Mesenchymal stem cell (in vitro differentiated cells and primary cell): ENCODE measurements around the gene BNIP3.

Source experiments
- DNase-seq: peaks from one replicate; pipeline ENCODE4 v3.0.0-alpha.2; 2013
- H2AFZ ChIP-seq: one replicate; pipeline ENCODE4 v1.6.1; 2013; ENCODE audit warnings: low read depth, mild to moderate bottlenecking, control low read depth, inconsistent platforms, low read length, moderate library complexity
- H2AK5ac ChIP-seq: 2 replicates; pipeline ENCODE4 v1.6.1; 2013; ENCODE audit warnings: low read length, moderate library complexity, mild to moderate bottlenecking, inconsistent platforms; ENCODE audit not compliant: severe bottlenecking
- H2BK120ac ChIP-seq: one replicate; pipeline ENCODE4 v1.6.1; 2013; ENCODE audit warnings: low read depth, mild to moderate bottlenecking, inconsistent platforms, low read length, moderate library complexity
- H2BK12ac ChIP-seq, 2 experiments: one replicate each; pipeline ENCODE4 v1.6.1; 2013; ENCODE audit warnings: inconsistent platforms in 2 of 2, low read length in 2 of 2, mild to moderate bottlenecking in 2 of 2, moderate library complexity in 2 of 2, control low read depth in 1 of 2
- H2BK15ac ChIP-seq: one replicate; pipeline ENCODE4 v1.6.1; 2013; ENCODE audit warnings: mild to moderate bottlenecking, low read depth, inconsistent platforms; ENCODE audit not compliant: poor library complexity, severe bottlenecking
- H2BK5ac ChIP-seq: 2 replicates; pipeline ENCODE4 v1.6.1; 2013; ENCODE audit warnings: low read depth, mild to moderate bottlenecking, low read length, control low read depth, inconsistent platforms; ENCODE audit not compliant: poor library complexity, severe bottlenecking
- H3K14ac ChIP-seq, 2 experiments: one replicate each; pipeline ENCODE4 v1.6.1; 2013; ENCODE audit warnings: inconsistent platforms in 2 of 2, low read length in 2 of 2, control low read depth in 1 of 2, mild to moderate bottlenecking in 1 of 2, moderate library complexity in 1 of 2
- H3K18ac ChIP-seq, 2 experiments: one replicate each; pipeline ENCODE4 v1.6.1; 2013; ENCODE audit warnings: inconsistent platforms in 2 of 2, low read length in 2 of 2, control low read depth in 1 of 2, low read depth in 1 of 2, mild to moderate bottlenecking in 1 of 2
- H3K23ac ChIP-seq, 2 experiments: one replicate each; pipeline ENCODE4 v1.6.1; 2013; ENCODE audit warnings: inconsistent platforms in 2 of 2, low read length in 2 of 2, mild to moderate bottlenecking in 2 of 2, moderate library complexity in 2 of 2, control low read depth in 1 of 2
- H3K27ac ChIP-seq: 2 replicates; pipeline ENCODE4 v1.5.1; 2013; ENCODE audit warnings: mild to moderate bottlenecking, moderate library complexity, low read length, control low read depth, inconsistent platforms; ENCODE audit not compliant: poor library complexity, severe bottlenecking
- H3K27me3 ChIP-seq, 2 experiments: 2 replicates each; pipeline versions ENCODE4 v1.6.1 to v1.7.0; 2013; ENCODE audit warnings: low read length in 2 of 2, mild to moderate bottlenecking in 2 of 2, moderate library complexity in 2 of 2, control low read depth in 1 of 2, inconsistent platforms in 1 of 2; ENCODE audit not compliant: control insufficient read depth in 1 of 2, insufficient read depth in 1 of 2
- H3K36me3 ChIP-seq, 2 experiments: 2 replicates each; pipeline versions ENCODE4 v1.6.1 to v1.7.0; 2013; ENCODE audit warnings: low read length in 2 of 2, control low read depth in 1 of 2, inconsistent platforms in 1 of 2, low read depth in 1 of 2, mild to moderate bottlenecking in 1 of 2; ENCODE audit not compliant: insufficient read depth in 2 of 2, control insufficient read depth in 1 of 2
- H3K4ac ChIP-seq, 2 experiments: one replicate each; pipeline ENCODE4 v1.6.1; 2013; ENCODE audit warnings: inconsistent platforms in 2 of 2, low read length in 2 of 2, mild to moderate bottlenecking in 2 of 2, moderate library complexity in 2 of 2, control low read depth in 1 of 2, low read depth in 1 of 2
- H3K4me1 ChIP-seq: 2 replicates; pipeline ENCODE4 v1.6.1; 2013; ENCODE audit warnings: low read depth, low read length, control low read depth; ENCODE audit not compliant: control insufficient read depth, insufficient read depth
- H3K4me2 ChIP-seq: 2 replicates; pipeline ENCODE4 v1.6.1; 2013; ENCODE audit warnings: low read length, mild to moderate bottlenecking, inconsistent platforms; ENCODE audit not compliant: poor library complexity, severe bottlenecking
- H3K4me3 ChIP-seq, 2 experiments: 2 replicates each; pipeline versions ENCODE4 v1.5.1 to v1.7.0; 2013; ENCODE audit warnings: low read length in 2 of 2, mild to moderate bottlenecking in 2 of 2, control low read depth in 1 of 2, low read depth in 1 of 2; ENCODE audit not compliant: insufficient read depth in 1 of 2
- H3K79me1 ChIP-seq: replicated peaks from 2 replicates; pipeline ENCODE4 v1.6.1; 2013; ENCODE audit warnings: mild to moderate bottlenecking, control low read depth, low read length, inconsistent platforms; ENCODE audit not compliant: poor library complexity, severe bottlenecking
- H3K9ac ChIP-seq: 2 replicates; pipeline ENCODE4 v1.7.0; 2013; ENCODE audit warnings: mild to moderate bottlenecking, low read length, moderate library complexity
- H3K9me3 ChIP-seq: 2 replicates; pipeline ENCODE4 v1.7.0; 2013; ENCODE audit warnings: mild to moderate bottlenecking, low read length; ENCODE audit not compliant: control insufficient read depth
- H4K8ac ChIP-seq: one replicate; pipeline ENCODE4 v1.6.1; 2013; ENCODE audit warnings: inconsistent platforms, mild to moderate bottlenecking, low read length, moderate library complexity
- H4K91ac ChIP-seq: one replicate; pipeline ENCODE4 v1.6.1; 2013; ENCODE audit warnings: mild to moderate bottlenecking, low read length, inconsistent platforms
- WGBS: methylation state at CpG from one replicate; pipeline ENCODE4 v1.1.7; 2013; ENCODE audit warnings: mixed read lengths; 5-methylcytosine and 5-hydroxymethylcytosine counted together

Gene BNIP3

DNA sequence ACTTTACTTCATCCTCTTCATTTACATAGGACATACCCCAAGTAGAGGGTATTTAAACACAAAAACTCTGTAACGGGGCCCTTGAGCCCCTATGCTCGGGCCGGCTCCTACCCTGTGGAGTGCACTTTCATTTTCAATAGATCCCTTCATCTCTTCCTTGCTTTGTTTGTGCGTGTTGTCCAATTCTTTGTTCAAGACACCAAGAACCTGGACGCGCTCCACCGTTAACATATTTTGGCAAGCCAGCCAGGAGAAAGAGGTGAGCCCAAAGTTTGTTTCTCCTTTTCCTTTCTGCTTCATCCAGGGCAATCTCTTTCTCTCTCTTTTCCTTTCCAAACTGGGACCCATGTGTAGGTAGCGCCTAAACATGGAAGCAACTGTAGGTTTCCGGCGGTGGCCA, 26.0 kb upstream of the BNIP3 start:
- no peak overlapping the region for H3K27ac ChIP-seq
- no peak overlapping the region for H3K4ac ChIP-seq
- H3K4me1 ChIP-seq: no peaks in the 10 kb centered on the region
- no peak for DNase-seq
- H2BK120ac ChIP-seq: no peak overlapping the region
- no peak overlapping the region for H3K18ac ChIP-seq
- H3K4me3 ChIP-seq: no peak overlapping the region
- H3K14ac ChIP-seq: no peak overlapping the region
- H4K8ac ChIP-seq: no peak overlapping the region
- no peaks in the 10 kb centered on the region for H3K79me1 ChIP-seq
- H2AFZ ChIP-seq: no peak overlapping the region
- no peak overlapping the region for H2BK15ac ChIP-seq
- no peak overlapping the region for H3K9ac ChIP-seq
- no peak overlapping the region for H3K23ac ChIP-seq
- H4K91ac ChIP-seq: no peak overlapping the region
- no peak overlapping the region for H2BK5ac ChIP-seq
- H3K36me3 ChIP-seq: no peaks in the 10 kb centered on the region
- H2BK12ac ChIP-seq: no peak overlapping the region
- no peak overlapping the region for H3K4me2 ChIP-seq
- H2AK5ac ChIP-seq: no peak overlapping the region
- H3K9me3 ChIP-seq: no peaks in the 10 kb centered on the region
- WGBS: 91% methylated on average over 10 of the region's 10 CpGs
- H3K27me3 ChIP-seq: peaks cover 8 to 11% of the 10 kb centered on the region in 2 experiments

DNA sequence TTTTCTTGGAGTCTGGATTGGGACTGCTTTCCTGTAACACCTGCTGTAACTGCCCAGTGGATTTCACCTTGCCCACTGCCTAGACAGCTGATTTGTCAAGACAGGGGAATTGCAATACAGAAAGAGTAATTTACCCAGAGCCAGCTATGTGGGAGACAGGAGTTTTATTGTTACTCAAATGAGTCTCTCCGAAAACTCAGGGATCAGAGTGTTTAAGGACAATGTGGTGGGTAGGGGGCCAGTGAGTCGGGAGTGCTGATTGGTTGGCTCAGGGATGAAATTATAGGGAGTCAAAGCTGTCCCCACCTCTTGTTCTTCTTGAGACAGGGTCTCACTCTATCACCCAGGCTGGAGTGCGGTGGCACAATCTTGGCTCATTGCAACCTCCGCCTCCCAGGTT, 25.2 kb upstream of the BNIP3 start:
- no peak overlapping the region for H3K27ac ChIP-seq
- no peak overlapping the region for H2BK15ac ChIP-seq
- H3K27me3 ChIP-seq: peaks cover 8 to 11% of the 10 kb centered on the region in 2 experiments
- no peak overlapping the region for H2BK12ac ChIP-seq
- DNase-seq: no peak
- H4K91ac ChIP-seq: no peak overlapping the region
- no peak overlapping the region for H2AFZ ChIP-seq
- H3K36me3 ChIP-seq: no peaks in the 10 kb centered on the region
- no peak overlapping the region for H2BK5ac ChIP-seq
- H3K18ac ChIP-seq: no peak overlapping the region
- no peaks in the 10 kb centered on the region for H3K4me1 ChIP-seq
- H2BK120ac ChIP-seq: no peak overlapping the region
- H3K9ac ChIP-seq: no peak overlapping the region
- no peaks in the 10 kb centered on the region for H3K9me3 ChIP-seq
- H4K8ac ChIP-seq: no peak overlapping the region
- H3K4me3 ChIP-seq: no peak overlapping the region
- H3K4ac ChIP-seq: no peak overlapping the region
- no peak overlapping the region for H2AK5ac ChIP-seq
- no peak overlapping the region for H3K4me2 ChIP-seq
- H3K23ac ChIP-seq: no peak overlapping the region
- 92% methylated on average over 4 of the region's 4 CpGs for WGBS
- H3K79me1 ChIP-seq: no peaks in the 10 kb centered on the region
- H3K14ac ChIP-seq: no peak overlapping the region

DNA sequence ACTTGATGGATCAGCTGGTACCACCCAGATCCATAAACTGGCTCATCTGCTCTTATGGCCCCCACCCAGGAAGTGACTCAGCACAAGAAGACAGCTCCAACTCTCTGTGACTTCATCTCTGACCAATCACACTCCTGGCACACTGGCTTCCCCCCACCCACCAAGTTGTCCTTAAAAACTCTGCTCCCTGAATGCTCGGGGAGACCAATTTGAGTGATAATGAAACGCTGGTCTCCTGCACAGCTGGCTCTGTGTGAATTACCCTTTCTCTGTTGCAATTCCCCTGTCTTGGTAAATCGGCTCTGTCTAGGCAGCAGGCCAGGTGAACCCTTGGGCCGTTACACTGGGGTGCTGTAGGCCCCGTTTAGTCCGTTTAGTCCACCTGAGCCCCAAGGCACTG, 23.4 kb upstream of the BNIP3 start:
- peaks cover 3% of the 10 kb centered on the region for H3K4me1 ChIP-seq
- no peak overlapping the region for H3K27ac ChIP-seq
- no peak overlapping the region for H4K91ac ChIP-seq
- H2AK5ac ChIP-seq: no peak overlapping the region
- H3K9ac ChIP-seq: no peak overlapping the region
- peaks cover 8 to 11% of the 10 kb centered on the region in 2 experiments for H3K27me3 ChIP-seq
- H3K18ac ChIP-seq: no peak overlapping the region
- H2BK5ac ChIP-seq: no peak overlapping the region
- no peak overlapping the region for H3K4ac ChIP-seq
- no peaks in the 10 kb centered on the region for H3K36me3 ChIP-seq
- H2BK120ac ChIP-seq: no peak overlapping the region
- no peaks in the 10 kb centered on the region for H3K79me1 ChIP-seq
- no peak overlapping the region for H2BK12ac ChIP-seq
- no peaks in the 10 kb centered on the region for H3K9me3 ChIP-seq
- H2BK15ac ChIP-seq: no peak overlapping the region
- no peak overlapping the region for H4K8ac ChIP-seq
- no peak overlapping the region for H2AFZ ChIP-seq
- no peak for DNase-seq
- H3K23ac ChIP-seq: no peak overlapping the region
- H3K4me2 ChIP-seq: no peak overlapping the region
- H3K14ac ChIP-seq: no peak overlapping the region
- H3K4me3 ChIP-seq: no peak overlapping the region
- WGBS: 90% methylated on average over 6 of the region's 6 CpGs

DNA sequence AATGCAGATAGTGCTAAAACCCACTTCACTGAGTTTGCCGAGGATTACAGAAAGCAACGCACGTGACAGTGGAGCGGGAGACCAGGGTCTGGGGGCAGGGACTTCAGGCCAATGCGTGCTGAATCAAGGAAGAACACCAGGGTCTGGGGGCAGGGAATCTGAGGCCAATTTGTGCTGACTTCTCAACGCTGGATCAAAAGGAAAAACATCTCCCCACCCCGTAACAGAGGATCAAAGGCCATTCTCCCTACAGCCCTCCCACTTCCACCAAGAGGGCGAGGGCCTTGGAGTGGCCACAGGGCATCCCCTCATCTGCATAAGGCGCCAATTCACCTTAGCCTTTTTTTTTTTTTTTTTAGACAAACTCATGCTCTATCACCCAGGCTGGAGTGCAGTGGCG, 22.3 kb upstream of the BNIP3 start:
- Histone ChIP-seq H2AK5ac (no peak overlapping the region), H3K9me3 (no peaks in the 10 kb centered on the region), H2AFZ (no peak overlapping the region), H3K4me3 (no peak overlapping the region), H2BK5ac (no peak overlapping the region), H3K4me1 (peaks cover 3% of the 10 kb centered on the region), H3K27me3 (peaks cover 8% of the 10 kb centered on the region in 2 experiments), H3K79me1 (no peaks in the 10 kb centered on the region), H3K27ac (no peak overlapping the region), H4K91ac (no peak overlapping the region), H3K4ac (no peak overlapping the region), H3K18ac (no peak overlapping the region), H3K36me3 (no peaks in the 10 kb centered on the region), H3K14ac (no peak overlapping the region), H3K4me2 (no peak overlapping the region), H3K23ac (no peak overlapping the region), H3K9ac (no peak overlapping the region), H2BK12ac (no peak overlapping the region), H2BK120ac (no peak overlapping the region), H2BK15ac (no peak overlapping the region), H4K8ac (no peak overlapping the region)
- no peak for DNase-seq
- WGBS: 74% methylated on average over 10 of the region's 10 CpGs
